D721Med (cell line): Measurements from ENCODE around the gene CPNE5.
A peak's percentile ranks its signal among the peaks of the same experiment; 100 is the strongest.

Experiments used
- DNase-seq: peaks from one replicate; pipeline ENCODE4 v3.0.0; 2011; ENCODE audit warnings: low spot score; ENCODE audit not compliant: insufficient read length
- FAIRE-seq: peaks from 2 replicates; lab custom pipeline; 2011; peaks lifted over from hg19 to GRCh38; lab: Jason Lieb, UNC
- CTCF ChIP-seq: IDR thresholded peaks from 2 replicates; pipeline ENCODE4 v1.5.1; 2012; ENCODE audit warnings: mild to moderate bottlenecking, control low read depth; ENCODE audit not compliant: insufficient read depth; ENCODE audit errors: missing control alignments

CPNE5 gene

DNA sequence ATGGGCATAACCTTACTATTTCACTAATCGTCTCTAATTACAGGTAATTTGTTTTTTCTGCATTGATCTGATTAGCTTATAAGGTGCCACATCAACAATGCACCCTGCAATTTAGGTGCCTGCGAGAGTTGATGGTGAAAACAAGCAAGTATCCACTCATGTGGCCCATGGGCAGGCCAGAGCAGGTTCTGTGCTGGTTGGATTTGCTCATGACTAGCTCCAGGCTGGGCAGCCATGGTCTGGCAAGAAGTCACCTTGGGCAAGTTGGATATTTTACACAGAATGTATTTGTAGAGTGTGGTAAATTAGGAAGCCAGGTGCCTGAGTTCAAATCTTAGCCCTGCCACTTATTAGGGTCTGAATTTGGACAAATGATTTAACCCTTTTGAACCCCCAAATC, 116.4 kb downstream of the CPNE5 start:
- DNase-seq (no peak), FAIRE-seq (no peak)
- TF ChIP-seq CTCF = no peak

GRCh38 chr6:36722365-36722764, 116.9 kb downstream of the CPNE5 start:
- no peak for FAIRE-seq
- no peak for TF ChIP-seq CTCF
- DNase-seq = no peak

DNA sequence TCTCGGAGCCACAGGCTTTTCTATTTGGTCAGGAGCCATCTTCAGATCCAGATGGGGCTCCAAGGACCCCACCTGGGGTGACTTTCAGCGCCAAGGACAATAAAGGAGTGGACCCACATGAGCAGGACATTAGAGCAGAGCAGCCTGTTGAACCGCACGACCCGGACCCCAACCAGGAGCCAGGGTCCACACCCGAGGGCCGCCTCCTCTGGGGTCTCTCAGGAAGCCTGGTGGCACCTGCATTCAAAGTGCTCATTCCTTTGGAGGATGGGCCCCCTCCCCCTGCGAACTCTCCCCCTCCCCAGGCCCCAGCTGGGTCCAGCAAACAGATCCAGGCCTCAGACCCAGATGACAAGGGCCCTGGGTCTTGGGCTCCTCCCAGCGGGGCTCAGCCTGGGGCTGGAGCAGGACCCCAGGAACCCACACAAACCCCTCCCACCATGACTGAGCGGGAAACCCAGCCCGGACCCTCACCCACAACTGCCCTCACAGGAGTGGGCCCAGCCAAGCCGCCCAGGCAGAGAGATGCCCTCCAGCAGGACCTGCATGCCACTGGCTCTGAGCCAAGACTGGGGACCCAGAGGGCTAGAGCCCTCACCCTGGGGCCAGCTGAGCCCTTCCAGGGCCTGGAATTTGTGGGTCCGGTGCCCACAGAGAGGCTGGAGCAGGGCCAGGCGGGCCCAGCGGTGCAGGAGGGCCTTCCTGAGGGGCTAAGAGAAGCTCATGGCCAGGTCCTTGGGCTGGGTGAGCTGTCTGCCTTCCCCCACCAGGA, 117.7 kb downstream of the CPNE5 start:
- DNase-seq (peak; percentile 10), FAIRE-seq (no peak)
- TF ChIP-seq CTCF = no peak

GRCh38 chr6:36720251-36721141, 118.7 kb downstream of the CPNE5 start:
- FAIRE-seq (no peak), DNase-seq (peak; percentile 5)
- no peak for TF ChIP-seq CTCF

- DNase-seq = no peak
- no peak for FAIRE-seq
- TF ChIP-seq CTCF = no peak
These were observed 120.1 kb downstream of the CPNE5 start for GRCh38 chr6:36719126-36719525.

DNA sequence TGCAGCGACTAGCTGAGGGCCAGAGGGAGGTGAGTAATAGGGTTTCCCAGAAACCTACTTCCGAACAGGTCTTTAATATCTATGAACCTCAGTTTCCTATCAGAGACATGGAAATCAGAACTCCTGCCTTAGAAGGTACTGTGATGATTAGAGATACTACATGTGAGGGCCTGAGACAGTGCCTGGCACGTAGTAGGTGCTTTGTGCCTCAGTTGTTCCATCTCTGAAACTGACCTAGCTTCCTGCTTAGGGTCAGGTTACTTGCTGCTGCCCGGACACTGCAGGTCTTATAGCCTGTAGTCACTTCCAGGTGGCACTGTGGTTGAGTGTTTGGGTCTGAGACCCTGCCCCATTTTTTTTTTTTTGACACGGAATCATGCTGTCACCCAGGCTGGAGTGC, 120.7 kb downstream of the CPNE5 start:
- TF ChIP-seq CTCF = no peak
- FAIRE-seq (no peak), DNase-seq (no peak)
